PC-3 (cell line): ENCODE measurements around the gene TP53AIP1. TPM values are rescaled to one million over a fixed set of nuclear protein-coding genes. Genes with fewer than 3 reads are reported as not detected.

Experiments used
- ATAC-seq: fragments of 200-7000 bp; cut with Tn5 transposase; 2 replicates; pipeline ENCODE4 v1.9.1; 2020; ENCODE audit warnings: mild to moderate bottlenecking, moderate library complexity
- BruUV-seq: library from RNA; stranded (reverse); fragments of 400-500 nt; replicated peaks from 2 replicates; lab custom pipeline; 2021; lab: Mats Ljungman, UMichigan
- CTCF ChIA-PET: fragments of 300-600 bp; sonication (Branson Sonifier 250); formaldehyde crosslinking; loops from one replicate; lab custom pipeline; 2022; ENCODE audit warnings: antibody characterized with exemption; lab: Charles Lee
- POLR2A ChIA-PET: fragments of 300-600 bp; sonication (Branson Sonifier 250); formaldehyde crosslinking; loops from one replicate; lab custom pipeline; 2022; ENCODE audit warnings: antibody characterized with exemption; ENCODE audit not compliant: unreplicated experiment; lab: Charles Lee
- DNase-seq: peaks from one replicate; pipeline ENCODE4 v3.0.0-alpha.2; 2015
- H2AFZ ChIP-seq: fragments of 300-600 bp; sonication (generic); 2 replicates; pipeline ENCODE4 v1.6.0; 2016; ENCODE audit warnings: antibody characterized with exemption, low read length
- H3F3A ChIP-seq: fragments of 300-600 bp; sonication (generic); one replicate; pipeline ENCODE4 v1.6.0; 2017; ENCODE audit warnings: antibody characterized with exemption, low read length, control low read depth, mild to moderate bottlenecking; ENCODE audit not compliant: unreplicated experiment
- H3K27ac ChIP-seq: fragments of 300-600 bp; sonication (generic); 2 replicates; pipeline ENCODE4 v1.5.1; 2016; ENCODE audit warnings: mild to moderate bottlenecking, low read length
- H3K27me3 ChIP-seq: fragments of 300-600 bp; sonication (generic); 2 replicates; pipeline ENCODE4 v1.6.1; 2016; ENCODE audit warnings: low read length, mixed read lengths
- H3K36me3 ChIP-seq: fragments of 300-600 bp; sonication (generic); 2 replicates; pipeline ENCODE4 v1.6.1; 2016; ENCODE audit warnings: low read depth, mixed run types, low read length, mixed read lengths
- H3K4me1 ChIP-seq: fragments of 300-600 bp; sonication (generic); 2 replicates; pipeline ENCODE4 v1.5.1; 2016; ENCODE audit warnings: low read length; ENCODE audit not compliant: insufficient read depth
- H3K4me2 ChIP-seq: fragments of 300-600 bp; sonication (generic); 2 replicates; pipeline ENCODE4 v1.6.0; 2016; ENCODE audit warnings: low read length
- H3K4me3 ChIP-seq: fragments of 300-600 bp; sonication (generic); 2 replicates; pipeline ENCODE4 v1.5.1; 2016; ENCODE audit warnings: mild to moderate bottlenecking, low read length, mixed read lengths
- H3K79me2 ChIP-seq: fragments of 300-600 bp; sonication (generic); 2 replicates; pipeline ENCODE4 v1.6.1; 2017; ENCODE audit warnings: low read length, mixed read lengths
- H3K9ac ChIP-seq: fragments of 300-600 bp; sonication (generic); 2 replicates; pipeline ENCODE4 v1.6.0; 2016; ENCODE audit warnings: mild to moderate bottlenecking, low read length
- H3K9me2 ChIP-seq: fragments of 300-600 bp; sonication (generic); replicated peaks from 2 replicates; pipeline ENCODE4 v1.6.1; 2016; ENCODE audit warnings: mixed run types, low read length, mixed read lengths
- H3K9me3 ChIP-seq: fragments of 300-600 bp; sonication (generic); 2 replicates; pipeline ENCODE4 v1.6.1; 2016; ENCODE audit warnings: low read length, mixed read lengths
- H4K20me1 ChIP-seq: fragments of 300-600 bp; sonication (generic); 2 replicates; pipeline ENCODE4 v1.6.1; 2016; ENCODE audit warnings: low read length, mixed read lengths
- CTCF ChIP-seq: fragments of 300-600 bp; sonication (generic); conservative IDR thresholded peaks from 2 replicates; pipeline ENCODE4 v1.5.1; 2017; ENCODE audit warnings: antibody characterized with exemption, low read depth, mild to moderate bottlenecking, low read length
- EZH2 ChIP-seq: fragments of 300-600 bp; sonication (generic); IDR thresholded peaks from one replicate; pipeline ENCODE4 v1.6.1; 2017; ENCODE audit warnings: antibody characterized with exemption, mild to moderate bottlenecking, low read length; ENCODE audit not compliant: unreplicated experiment
- EZH2phosphoT487 ChIP-seq: fragments of 300-600 bp; sonication (generic); IDR thresholded peaks from 2 replicates; pipeline ENCODE4 v1.6.1; 2018; ENCODE audit warnings: mild to moderate bottlenecking, antibody characterized with exemption, low read length, borderline replicate concordance
- intact Hi-C: fragments of 100-400 bp; cut with micrococcal nuclease; formaldehyde crosslinking; loops from 2 replicates; pipeline ENCODE4 v1.9.0; 2023
- total RNA-seq: library from RNA; depleted of rRNA; stranded (reverse); fragments of >200 nt; gene quantifications from 2 replicates; pipeline ENCODE4 v1.2.3, GENCODE V29; 2014

Gene TP53AIP1
- total RNA-seq, 1 experiment from 2014 or later = 0.58 TPM

- DNase-seq (no peak), ATAC-seq (no peak)
- peaks cover 37% of the 10 kb centered on the region for H3K27me3 ChIP-seq
- intact Hi-C loops = no loop called here
- H2AFZ ChIP-seq = no peak overlapping the region
- H3K4me1 ChIP-seq = no peaks in the 10 kb centered on the region
- H3K4me2 ChIP-seq = no peak overlapping the region
- no peaks in the 10 kb centered on the region for H3F3A ChIP-seq
- H3K4me3 ChIP-seq = no peak overlapping the region
- H3K9me3 ChIP-seq = no peaks in the 10 kb centered on the region
- no peaks in the 10 kb centered on the region for H3K36me3 ChIP-seq
- no peak for TF ChIP-seq EZH2phosphoT487
- TF ChIP-seq CTCF = no peak
- no peak for TF ChIP-seq EZH2
- no peaks in the 10 kb centered on the region for H4K20me1 ChIP-seq
- no TSS peak for BruUV-seq
- no peaks in the 10 kb centered on the region for H3K79me2 ChIP-seq
- no peaks in the 10 kb centered on the region for H3K9me2 ChIP-seq
- no peak overlapping the region for H3K27ac ChIP-seq
- ChIA-PET POLR2A (interaction anchor here (0.6 kb wide), 2 partner anchors 45 to 223 kb away, joined by 3 to 8 read pairs; partner anchors contain the start of gene FLI1), CTCF (interaction anchor here (0.7 kb wide), 1 partner anchor 68 kb away, joined by 3 read pairs; no protein-coding TSS in a partner anchor)
- H3K9ac ChIP-seq = no peak overlapping the region
Observed at GRCh38 chr11:128917144-128917724, 25.4 kb downstream of the TP53AIP1 start.

- H4K20me1 ChIP-seq = no peaks in the 10 kb centered on the region
- ChIA-PET CTCF (interaction anchor here (0.7 kb wide), 1 partner anchor 67 kb away, joined by 3 read pairs; no protein-coding TSS in a partner anchor), POLR2A (interaction anchor here (0.6 kb wide), 2 partner anchors 44 to 223 kb away, joined by 3 to 8 read pairs; partner anchors contain the start of gene FLI1)
- no peaks in the 10 kb centered on the region for H3K36me3 ChIP-seq
- BruUV-seq = no TSS peak
- DNase-seq (no peak), ATAC-seq (no peak)
- no peak overlapping the region for H2AFZ ChIP-seq
- H3F3A ChIP-seq = no peaks in the 10 kb centered on the region
- no peak overlapping the region for H3K27ac ChIP-seq
- H3K9ac ChIP-seq = no peak overlapping the region
- H3K79me2 ChIP-seq = no peaks in the 10 kb centered on the region
- no peaks in the 10 kb centered on the region for H3K9me2 ChIP-seq
- no peak for TF ChIP-seq EZH2
- TF ChIP-seq CTCF = no peak
- TF ChIP-seq EZH2phosphoT487 = no peak
- no peak overlapping the region for H3K4me2 ChIP-seq
- intact Hi-C loops = no loop called here
- H3K4me1 ChIP-seq = no peaks in the 10 kb centered on the region
- H3K27me3 ChIP-seq = peaks cover 36% of the 10 kb centered on the region
- no peaks in the 10 kb centered on the region for H3K9me3 ChIP-seq
- no peak overlapping the region for H3K4me3 ChIP-seq
Observed at GRCh38 chr11:128916681-128917080, 26.0 kb downstream of the TP53AIP1 start.

GRCh38 chr11:128916037-128916572 lies 26.6 kb downstream of the TP53AIP1 start:
- Histone ChIP-seq H3K36me3 (no peaks in the 10 kb centered on the region), H3F3A (no peaks in the 10 kb centered on the region), H3K27ac (no peak overlapping the region), H4K20me1 (no peaks in the 10 kb centered on the region), H3K79me2 (no peaks in the 10 kb centered on the region), H3K4me3 (no peak overlapping the region), H3K4me2 (no peak overlapping the region), H3K9me3 (no peaks in the 10 kb centered on the region), H3K9ac (no peak overlapping the region), H3K4me1 (no peaks in the 10 kb centered on the region), H3K9me2 (no peaks in the 10 kb centered on the region), H2AFZ (no peak overlapping the region), H3K27me3 (peaks cover 30% of the 10 kb centered on the region)
- no peak for ATAC-seq
- TF ChIP-seq CTCF = no peak
- no peak for TF ChIP-seq EZH2phosphoT487
- no peak for TF ChIP-seq EZH2
- BruUV-seq = no TSS peak
- no peak for DNase-seq
- intact Hi-C loops = no loop called here
- POLR2A ChIA-PET = no interaction called here
- CTCF ChIA-PET = no interaction called here
